Measurements from ENCODE around the gene GTF2F2. TPM values are rescaled to one million over a fixed set of nuclear protein-coding genes. Genes with fewer than 3 reads are reported as not detected.

GTF2F2 gene
- polyA plus RNA-seq, 1 experiment = 44.3 TPM

GRCh38 chr13:45258334-45258675 lies 138.0 kb downstream of the GTF2F2 start:
- no peaks in the 10 kb centered on the region for H3K9me3 ChIP-seq (ENCODE audit: control insufficient read depth, insufficient read depth, low read length)
- H3K27ac ChIP-seq (ENCODE audit: low read depth, low read length) = peak overlapping the region; percentile 48
- H3K27me3 ChIP-seq (ENCODE audit: control insufficient read depth, insufficient read depth, low read length) = no peaks in the 10 kb centered on the region
- no peak overlapping the region for H3K4me3 ChIP-seq (ENCODE audit: low read depth, low read length)
- CTCF ChIA-PET = interaction anchor here (1.4 kb wide), 2 partner anchors 22 to 51 kb away, joined by 3 to 4 read pairs; no protein-coding TSS in a partner anchor
- POLR2A ChIA-PET = interaction anchor here (0.6 to 0.7 kb wide), 2 partner anchors 30 to 133 kb away, joined by 3 to 4 read pairs; no protein-coding TSS in a partner anchor
- DNase-seq (ENCODE audit: low read depth, low spot score) = no peak
- no peak for TF ChIP-seq CTCF (IDR thresholded peaks at IDR 0.05; ENCODE audit: low read depth, low read length)

DNA sequence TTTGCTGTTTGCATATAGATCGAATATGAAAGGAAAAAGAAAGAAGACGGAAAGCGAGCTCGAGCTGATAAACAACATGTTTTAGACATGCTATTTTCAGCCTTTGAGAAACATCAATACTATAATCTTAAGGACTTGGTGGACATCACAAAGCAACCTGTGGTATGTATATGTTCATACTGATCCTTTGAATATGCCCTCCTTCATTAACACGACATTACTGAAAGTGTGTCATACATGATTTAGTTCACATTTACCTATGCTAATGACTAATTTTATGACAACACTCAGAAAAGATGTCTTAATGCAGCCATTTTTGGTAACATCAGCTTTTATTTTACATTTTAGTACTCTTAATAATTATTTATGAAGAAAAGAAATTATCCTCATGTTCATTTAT lies 146.9 kb downstream of the GTF2F2 start:
- CTCF ChIA-PET = no interaction called here
- no peak for DNase-seq (ENCODE audit: low read depth, low spot score)

GRCh38 chr13:45269204-45269603 lies 148.9 kb downstream of the GTF2F2 start:
- ChIA-PET CTCF (interaction anchor here (1.5 to 1.7 kb wide), 2 partner anchors 12 to 223 kb away, joined by 3 to 7 read pairs; no protein-coding TSS in a partner anchor), POLR2A (no interaction called here)
- no peak for DNase-seq (ENCODE audit: low read depth, low spot score)

More for the DNA sequence above, 146.9 kb downstream of the GTF2F2 start:
- Histone ChIP-seq H3K27ac (ENCODE audit: low read depth, low read length) (no peak overlapping the region), H3K9me3 (ENCODE audit: control insufficient read depth, insufficient read depth, low read length) (no peaks in the 10 kb centered on the region), H3K27me3 (ENCODE audit: control insufficient read depth, insufficient read depth, low read length) (no peaks in the 10 kb centered on the region), H3K4me3 (ENCODE audit: low read depth, low read length) (no peak overlapping the region)
- POLR2A ChIA-PET = no interaction called here
- TF ChIP-seq CTCF (IDR thresholded peaks at IDR 0.05; ENCODE audit: low read depth, low read length) = no peak

DNA sequence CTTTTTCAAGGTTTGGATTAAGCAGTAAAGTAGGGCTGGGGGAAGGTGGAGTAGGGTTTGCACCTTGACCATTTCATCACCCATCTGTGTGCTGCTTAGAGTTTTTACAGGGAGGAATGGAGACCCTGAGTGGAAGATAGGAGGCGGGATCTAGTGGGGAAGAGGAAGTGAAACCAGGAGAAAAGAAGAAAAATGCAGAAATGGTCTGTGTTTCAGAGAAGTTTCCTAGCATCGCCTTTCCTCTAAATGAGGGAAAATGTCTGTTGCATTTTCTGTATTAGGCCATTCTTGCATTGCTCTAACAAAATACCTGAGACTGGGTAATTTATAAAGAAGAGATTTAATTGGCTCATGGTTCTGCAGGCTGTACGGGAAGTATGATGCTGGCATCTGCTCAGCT lies 156.6 kb downstream of the GTF2F2 start:
- ChIA-PET CTCF (no interaction called here), POLR2A (no interaction called here)
- Histone ChIP-seq H3K27me3 (ENCODE audit: control insufficient read depth, insufficient read depth, low read length) (no peaks in the 10 kb centered on the region), H3K4me3 (ENCODE audit: low read depth, low read length) (no peak overlapping the region), H3K9me3 (ENCODE audit: control insufficient read depth, insufficient read depth, low read length) (no peaks in the 10 kb centered on the region; the same call in 1 of the 2 replicates), H3K27ac (ENCODE audit: low read depth, low read length) (no peak overlapping the region)
- no peak for DNase-seq (ENCODE audit: low read depth, low spot score)
- no peak for TF ChIP-seq CTCF (IDR thresholded peaks at IDR 0.05; ENCODE audit: low read depth, low read length)

More at GRCh38 chr13:45269204-45269603, 148.9 kb downstream of the GTF2F2 start:
- no peaks in the 10 kb centered on the region for H3K9me3 ChIP-seq (ENCODE audit: control insufficient read depth, insufficient read depth, low read length)
- no peak overlapping the region for H3K4me3 ChIP-seq (ENCODE audit: low read depth, low read length)
- TF ChIP-seq CTCF (IDR thresholded peaks at IDR 0.05; ENCODE audit: low read depth, low read length) = no peak
- no peaks in the 10 kb centered on the region for H3K27me3 ChIP-seq (ENCODE audit: control insufficient read depth, insufficient read depth, low read length)
- H3K27ac ChIP-seq (ENCODE audit: low read depth, low read length) = no peak overlapping the region

DNA sequence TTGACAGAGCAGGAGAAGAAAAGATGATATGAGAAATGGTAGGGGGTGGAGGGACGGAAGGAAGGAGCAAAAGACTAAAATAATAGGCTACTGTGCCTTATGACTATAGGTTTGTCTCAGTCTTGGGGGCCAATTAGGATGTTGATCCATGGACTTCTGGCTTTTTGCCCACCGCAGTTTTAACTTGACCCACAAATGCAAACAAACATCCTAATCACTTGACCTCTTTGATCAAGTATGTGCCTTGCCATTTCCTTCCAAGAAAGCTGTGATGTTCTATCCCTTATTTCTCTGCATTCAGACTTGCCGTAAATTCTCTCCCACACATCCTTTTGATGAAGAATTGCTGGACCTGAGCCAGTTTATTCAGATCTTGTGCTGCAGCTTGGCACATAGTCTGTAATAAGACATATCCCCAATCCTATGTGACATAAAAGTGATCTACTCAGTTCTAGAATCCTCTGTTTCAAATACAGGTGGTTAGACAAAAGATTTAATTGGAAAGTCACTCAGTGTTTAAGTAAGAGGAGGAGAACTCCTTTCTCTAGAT lies 157.9 kb downstream of the GTF2F2 start:
- Histone ChIP-seq H3K9me3 (ENCODE audit: control insufficient read depth, insufficient read depth, low read length) (no peaks in the 10 kb centered on the region; the same call in 1 of the 2 replicates), H3K27me3 (ENCODE audit: control insufficient read depth, insufficient read depth, low read length) (no peaks in the 10 kb centered on the region), H3K4me3 (ENCODE audit: low read depth, low read length) (no peak overlapping the region), H3K27ac (ENCODE audit: low read depth, low read length) (no peak overlapping the region)
- no peak for TF ChIP-seq CTCF (IDR thresholded peaks at IDR 0.05; ENCODE audit: low read depth, low read length)
- CTCF ChIA-PET = interaction anchor here (0.9 to 6.0 kb wide), 2 partner anchors 83 to 231 kb away, joined by 3 to 125 read pairs; no protein-coding TSS in a partner anchor
- DNase-seq (ENCODE audit: low read depth, low spot score) = no peak
- POLR2A ChIA-PET = no interaction called here
